Central memory CD8-positive, alpha-beta T cell (primary cell): ENCODE measurements around the gene RTP1.
"Not testable (repeated sequence)": the region's sequence is repeated elsewhere in the genome, so short reads cannot be mapped to it uniquely, and the experiment has no call there.

Experiments used
- ATAC-seq: fragments of 150-1000 bp; cut with Tn5 transposase; replicated peaks from 2 replicates; pipeline ENCODE4 v1.10.0; 2022; ENCODE audit warnings: mild to moderate bottlenecking, moderate FRiP score, moderate number of reproducible peaks; ENCODE audit not compliant: poor library complexity, severe bottlenecking; ENCODE audit errors: extremely low read depth
- DNase-seq, 2 donors: peaks; one replicate each; pipeline ENCODE4 v3.0.0; 2021; ENCODE audit warnings: low spot score in 2 of 2
- H3K27ac Mint-ChIP-seq: one replicate; pipeline ENCODE4 v1.8.0; 2022; ENCODE audit warnings: low read depth, mild to moderate bottlenecking, moderate library complexity, mixed read lengths
- H3K27me3 Mint-ChIP-seq: one replicate; pipeline ENCODE4 v1.8.0; 2022; ENCODE audit warnings: mixed read lengths
- H3K36me3 Mint-ChIP-seq: one replicate; pipeline ENCODE4 v1.8.0; 2022; ENCODE audit warnings: mild to moderate bottlenecking, moderate library complexity, mixed read lengths; ENCODE audit not compliant: insufficient read depth
- H3K4me1 Mint-ChIP-seq: one replicate; pipeline ENCODE4 v1.8.0; 2022; ENCODE audit warnings: mixed read lengths
- H3K4me3 Mint-ChIP-seq: one replicate; pipeline ENCODE4 v1.8.0; 2022; ENCODE audit warnings: mild to moderate bottlenecking, moderate library complexity, mixed read lengths
- H3K9me3 Mint-ChIP-seq: one replicate; pipeline ENCODE4 v1.8.0; 2022; ENCODE audit warnings: mixed read lengths

RTP1 gene

GRCh38 chr3:187228740-187229139 is 31.5 kb downstream of the RTP1 start:
- H3K4me1 Mint-ChIP-seq, result no peaks in the 10 kb centered on the region
- no peak overlapping the region for H3K27ac Mint-ChIP-seq
- peaks cover 11% of the 10 kb centered on the region for H3K27me3 Mint-ChIP-seq
- H3K9me3 Mint-ChIP-seq, result no peaks in the 10 kb centered on the region
- no peaks in the 10 kb centered on the region for H3K36me3 Mint-ChIP-seq
- DNase-seq, result no peak
- no peak for ATAC-seq
- no peak overlapping the region for H3K4me3 Mint-ChIP-seq

- H3K9me3 Mint-ChIP-seq, result no peaks in the 10 kb centered on the region
- ATAC-seq, result no peak
- peaks cover 11% of the 10 kb centered on the region for H3K27me3 Mint-ChIP-seq
- no peak for DNase-seq
- H3K27ac Mint-ChIP-seq, result no peak overlapping the region
- H3K4me1 Mint-ChIP-seq, result no peaks in the 10 kb centered on the region
- no peaks in the 10 kb centered on the region for H3K36me3 Mint-ChIP-seq
- no peak overlapping the region for H3K4me3 Mint-ChIP-seq
Observed at GRCh38 chr3:187230011-187230410, 32.7 kb downstream of the RTP1 start.

- Mint-ChIP-seq H3K36me3 (no peaks in the 10 kb centered on the region), H3K4me1 (no peaks in the 10 kb centered on the region), H3K27ac (no peak overlapping the region), H3K9me3 (peaks cover 8% of the 10 kb centered on the region), H3K4me3 (no peak overlapping the region), H3K27me3 (no peaks in the 10 kb centered on the region)
- ATAC-seq, result no peak
- no peak for DNase-seq
Observed at GRCh38 chr3:187236962-187237361, 39.7 kb downstream of the RTP1 start.

- ATAC-seq (no peak), DNase-seq (no peak)
- Mint-ChIP-seq H3K4me3 (no peak overlapping the region), H3K9me3 (peaks cover 8% of the 10 kb centered on the region), H3K27ac (no peak overlapping the region), H3K36me3 (no peaks in the 10 kb centered on the region), H3K27me3 (no peaks in the 10 kb centered on the region), H3K4me1 (no peaks in the 10 kb centered on the region)
Observed at GRCh38 chr3:187237741-187238140, 40.5 kb downstream of the RTP1 start.

- Mint-ChIP-seq H3K4me1 (no peaks in the 10 kb centered on the region), H3K4me3 (no peak overlapping the region), H3K27me3 (no peaks in the 10 kb centered on the region), H3K27ac (no peak overlapping the region), H3K36me3 (no peaks in the 10 kb centered on the region), H3K9me3 (peaks cover 8% of the 10 kb centered on the region)
- no peak for DNase-seq
- no peak for ATAC-seq
Observed at GRCh38 chr3:187238239-187238638, 41.0 kb downstream of the RTP1 start.

- not testable (repeated sequence) for H3K27ac Mint-ChIP-seq, H3K4me1 Mint-ChIP-seq, ATAC-seq, H3K9me3 Mint-ChIP-seq, H3K27me3 Mint-ChIP-seq, H3K4me3 Mint-ChIP-seq, H3K36me3 Mint-ChIP-seq, DNase-seq
Observed at GRCh38 chr3:187238835-187239234, 41.5 kb downstream of the RTP1 start.

- peaks cover 8% of the 10 kb centered on the region for H3K9me3 Mint-ChIP-seq
- H3K4me3 Mint-ChIP-seq, result no peak overlapping the region
- H3K27ac Mint-ChIP-seq, result no peak overlapping the region
Observed at GRCh38 chr3:187242435-187242834, 45.1 kb downstream of the RTP1 start.

GRCh38 chr3:187242900-187243299 is 45.6 kb downstream of the RTP1 start:
- H3K9me3 Mint-ChIP-seq, result peaks cover 8% of the 10 kb centered on the region
- ATAC-seq (no peak), DNase-seq (no peak)
- no peaks in the 10 kb centered on the region for H3K36me3 Mint-ChIP-seq
- no peak overlapping the region for H3K27ac Mint-ChIP-seq
- H3K4me3 Mint-ChIP-seq, result no peak overlapping the region
- H3K27me3 Mint-ChIP-seq, result peaks cover 13% of the 10 kb centered on the region
- H3K4me1 Mint-ChIP-seq, result peaks cover 7% of the 10 kb centered on the region

More at GRCh38 chr3:187242435-187242834, 45.1 kb downstream of the RTP1 start:
- ATAC-seq (no peak), DNase-seq (no peak)
- Mint-ChIP-seq H3K36me3 (no peaks in the 10 kb centered on the region), H3K4me1 (peaks cover 5% of the 10 kb centered on the region), H3K27me3 (peaks cover 13% of the 10 kb centered on the region)

GRCh38 chr3:187243933-187244524 is 46.7 kb downstream of the RTP1 start:
- ATAC-seq, result no peak
- no peak overlapping the region for H3K27ac Mint-ChIP-seq

GRCh38 chr3:187247398-187247797 is 50.1 kb downstream of the RTP1 start:
- H3K4me3 Mint-ChIP-seq, result no peak overlapping the region
- peaks cover 7% of the 10 kb centered on the region for H3K4me1 Mint-ChIP-seq
- ATAC-seq (no peak), DNase-seq (no peak)
- H3K9me3 Mint-ChIP-seq, result no peaks in the 10 kb centered on the region
- H3K36me3 Mint-ChIP-seq, result no peaks in the 10 kb centered on the region
- no peak overlapping the region for H3K27ac Mint-ChIP-seq
- H3K27me3 Mint-ChIP-seq, result peaks cover 13% of the 10 kb centered on the region

More at GRCh38 chr3:187243933-187244524, 46.7 kb downstream of the RTP1 start:
- peaks cover 13% of the 10 kb centered on the region for H3K27me3 Mint-ChIP-seq
- H3K4me3 Mint-ChIP-seq, result no peak overlapping the region
- H3K36me3 Mint-ChIP-seq, result no peaks in the 10 kb centered on the region
- DNase-seq, result no peak
- peaks cover 7% of the 10 kb centered on the region for H3K4me1 Mint-ChIP-seq
- peaks cover 8% of the 10 kb centered on the region for H3K9me3 Mint-ChIP-seq
